Measurements from ENCODE around the gene FOXO1.

FOXO1 gene

GRCh38 chr13:40559915-40560314 lies 106.5 kb downstream of the FOXO1 start:
- no peak overlapping the region for H3K27ac ChIP-seq (ENCODE audit: low read depth, low read length)
- no peaks in the 10 kb centered on the region for H3K9me2 ChIP-seq (replicated peaks; ENCODE audit: control insufficient read depth, low read length)
- 0 out of 2 replicates have a peak, but pooled peaks cover 2% of the 10 kb centered on the region for H3F3A ChIP-seq (ENCODE audit: control insufficient read depth, insufficient read depth)
- no peak overlapping the region for H3K4me2 ChIP-seq (ENCODE audit: low read length)
- no peak for TF ChIP-seq EZH2phosphoT487 (IDR thresholded peaks at IDR 0.05; ENCODE audit: borderline replicate concordance, low read length)
- TF ChIP-seq, protein P1, sequence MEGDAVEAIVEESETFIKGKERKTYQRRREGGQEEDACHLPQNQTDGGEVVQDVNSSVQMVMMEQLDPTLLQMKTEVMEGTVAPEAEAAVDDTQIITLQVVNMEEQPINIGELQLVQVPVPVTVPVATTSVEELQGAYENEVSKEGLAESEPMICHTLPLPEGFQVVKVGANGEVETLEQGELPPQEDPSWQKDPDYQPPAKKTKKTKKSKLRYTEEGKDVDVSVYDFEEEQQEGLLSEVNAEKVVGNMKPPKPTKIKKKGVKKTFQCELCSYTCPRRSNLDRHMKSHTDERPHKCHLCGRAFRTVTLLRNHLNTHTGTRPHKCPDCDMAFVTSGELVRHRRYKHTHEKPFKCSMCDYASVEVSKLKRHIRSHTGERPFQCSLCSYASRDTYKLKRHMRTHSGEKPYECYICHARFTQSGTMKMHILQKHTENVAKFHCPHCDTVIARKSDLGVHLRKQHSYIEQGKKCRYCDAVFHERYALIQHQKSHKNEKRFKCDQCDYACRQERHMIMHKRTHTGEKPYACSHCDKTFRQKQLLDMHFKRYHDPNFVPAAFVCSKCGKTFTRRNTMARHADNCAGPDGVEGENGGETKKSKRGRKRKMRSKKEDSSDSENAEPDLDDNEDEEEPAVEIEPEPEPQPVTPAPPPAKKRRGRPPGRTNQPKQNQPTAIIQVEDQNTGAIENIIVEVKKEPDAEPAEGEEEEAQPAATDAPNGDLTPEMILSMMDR (IDR thresholded peaks at IDR 0.05; ENCODE audit: low read depth, low read length, poor library complexity, severe bottlenecking) = no peak
- no peaks in the 10 kb centered on the region for H3K27me3 ChIP-seq (ENCODE audit: control insufficient read depth, low read length)
- no peaks in the 10 kb centered on the region for H3K9me3 ChIP-seq (ENCODE audit: control insufficient read depth, insufficient read depth, low read length)
- peaks cover 29% of the 10 kb centered on the region for H4K20me1 ChIP-seq (ENCODE audit: control insufficient read depth, insufficient read depth, low read depth, low read length)
- H3K4me3 ChIP-seq (ENCODE audit: low read length) = no peak overlapping the region
- peaks cover 75% of the 10 kb centered on the region for H3K36me3 ChIP-seq (ENCODE audit: control insufficient read depth, low read length)
- peaks cover 99% of the 10 kb centered on the region for H3K79me2 ChIP-seq (ENCODE audit: control insufficient read depth, low read length)
- H3K4me1 ChIP-seq (ENCODE audit: control insufficient read depth, low read length) = peaks cover 74% of the 10 kb centered on the region

- Histone ChIP-seq H4K20me1 (ENCODE audit: control insufficient read depth, insufficient read depth, low read depth, low read length) (peaks cover 26% of the 10 kb centered on the region), H3K9me3 (ENCODE audit: control insufficient read depth, insufficient read depth, low read length) (no peaks in the 10 kb centered on the region), H3F3A (ENCODE audit: control insufficient read depth, insufficient read depth) (0 out of 2 replicates have a peak, but pooled peaks cover 2% of the 10 kb centered on the region), H3K36me3 (ENCODE audit: control insufficient read depth, low read length) (peaks cover 82% of the 10 kb centered on the region), H3K9me2 (replicated peaks; ENCODE audit: control insufficient read depth, low read length) (no peaks in the 10 kb centered on the region), H3K4me1 (ENCODE audit: control insufficient read depth, low read length) (peaks cover 74% of the 10 kb centered on the region), H3K27me3 (ENCODE audit: control insufficient read depth, low read length) (no peaks in the 10 kb centered on the region), H3K4me2 (ENCODE audit: low read length) (no peak overlapping the region), H3K27ac (ENCODE audit: low read depth, low read length) (no peak overlapping the region), H3K4me3 (ENCODE audit: low read length) (no peak overlapping the region), H3K79me2 (ENCODE audit: control insufficient read depth, low read length) (peaks cover 99% of the 10 kb centered on the region)
- TF ChIP-seq EZH2phosphoT487 (IDR thresholded peaks at IDR 0.05; ENCODE audit: borderline replicate concordance, low read length) = no peak
- TF ChIP-seq, protein P1 (IDR thresholded peaks at IDR 0.05; ENCODE audit: low read depth, low read length, poor library complexity, severe bottlenecking) = no peak
These were observed 107.8 kb downstream of the FOXO1 start for GRCh38 chr13:40558656-40559055.

DNA sequence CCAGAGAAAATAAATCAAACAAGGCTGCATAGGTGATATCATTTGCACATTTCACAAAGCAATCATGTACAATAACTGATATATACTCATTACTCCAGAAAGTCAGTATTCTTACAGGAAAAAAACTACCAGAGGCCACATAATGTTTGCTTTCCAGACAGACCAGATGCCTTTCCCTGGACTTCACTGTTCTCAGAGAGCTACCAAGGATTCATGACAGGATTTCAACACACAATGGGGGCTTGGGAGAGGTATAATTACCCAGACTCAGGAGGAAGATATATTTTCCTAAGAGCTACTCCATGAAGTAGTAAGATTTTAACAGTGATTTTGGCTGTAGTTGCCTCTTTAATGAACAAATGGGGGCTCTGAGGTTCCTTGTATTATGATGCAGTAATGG lies 110.0 kb downstream of the FOXO1 start:
- Histone ChIP-seq H3K9me2 (replicated peaks; ENCODE audit: control insufficient read depth, low read length) (no peaks in the 10 kb centered on the region), H3K36me3 (ENCODE audit: control insufficient read depth, low read length) (peaks cover 70% of the 10 kb centered on the region), H3K79me2 (ENCODE audit: control insufficient read depth, low read length) (peaks cover 95% of the 10 kb centered on the region), H3K4me2 (ENCODE audit: low read length) (no peak overlapping the region), H3K27me3 (ENCODE audit: control insufficient read depth, low read length) (no peaks in the 10 kb centered on the region), H3F3A (ENCODE audit: control insufficient read depth, insufficient read depth) (peaks cover 6% of the 10 kb centered on the region; the same call in 1 of the 2 replicates), H3K9me3 (ENCODE audit: control insufficient read depth, insufficient read depth, low read length) (no peaks in the 10 kb centered on the region), H3K4me3 (ENCODE audit: low read length) (no peak overlapping the region), H4K20me1 (ENCODE audit: control insufficient read depth, insufficient read depth, low read depth, low read length) (peaks cover 16% of the 10 kb centered on the region), H3K27ac (ENCODE audit: low read depth, low read length) (no peak overlapping the region), H3K4me1 (ENCODE audit: control insufficient read depth, low read length) (peaks cover 84% of the 10 kb centered on the region)
- TF ChIP-seq, protein P1 (IDR thresholded peaks at IDR 0.05; ENCODE audit: low read depth, low read length, poor library complexity, severe bottlenecking) = no peak
- TF ChIP-seq EZH2phosphoT487 (IDR thresholded peaks at IDR 0.05; ENCODE audit: borderline replicate concordance, low read length) = no peak
